Dedifferentiated amniotic fluid mesenchymal stem cell (primary cell): ENCODE data around the gene SH3D19.

ENCODE experiments used
- DNase-seq: peaks from one replicate; pipeline ENCODE4 v3.0.0-alpha.2; 2016; ENCODE audit errors: extremely low spot score

Gene SH3D19

DNA sequence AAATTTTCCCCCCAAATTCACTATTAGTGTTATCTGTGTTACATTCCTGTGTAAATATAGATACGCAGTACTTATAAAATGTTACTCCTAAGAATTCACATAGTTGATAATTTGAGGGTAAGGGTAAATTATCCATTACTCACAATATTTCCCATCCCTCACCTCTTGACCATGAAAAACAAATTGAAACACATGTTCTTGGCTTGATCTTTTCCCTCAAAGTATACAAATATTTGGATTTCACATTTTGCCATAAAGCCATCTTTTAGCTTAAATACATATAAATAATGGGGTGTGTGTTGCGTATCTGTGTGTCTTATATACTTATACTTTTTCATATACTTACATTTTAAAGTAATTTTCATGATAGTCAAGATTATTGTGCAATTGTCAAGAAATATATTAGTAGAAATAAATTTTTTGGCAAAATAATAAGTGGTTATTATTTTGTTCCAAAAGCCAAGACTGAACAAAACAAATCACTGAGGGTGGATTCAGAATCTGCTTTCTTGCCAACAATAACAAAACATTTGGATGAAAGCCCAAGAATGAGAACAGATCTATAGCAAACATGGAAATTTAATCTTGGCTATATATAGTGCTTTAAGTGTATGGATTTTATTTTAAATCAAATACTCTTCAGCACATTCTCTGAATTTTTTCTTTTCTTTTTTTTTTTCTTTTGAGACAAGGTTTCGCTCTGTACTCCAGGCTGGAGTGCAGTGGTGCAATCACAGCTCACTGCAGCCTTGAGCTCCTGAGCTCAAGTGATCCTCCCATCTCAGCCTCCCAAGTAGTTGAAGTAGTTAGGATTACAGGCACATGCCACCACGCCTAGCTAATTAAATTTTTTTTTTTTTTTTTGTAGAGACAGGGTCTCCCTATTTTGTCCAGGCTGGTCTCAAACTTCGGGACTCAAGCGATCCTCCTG is 97.0 kb downstream of the SH3D19 start:
- DNase-seq: peak; percentile 30

DNA sequence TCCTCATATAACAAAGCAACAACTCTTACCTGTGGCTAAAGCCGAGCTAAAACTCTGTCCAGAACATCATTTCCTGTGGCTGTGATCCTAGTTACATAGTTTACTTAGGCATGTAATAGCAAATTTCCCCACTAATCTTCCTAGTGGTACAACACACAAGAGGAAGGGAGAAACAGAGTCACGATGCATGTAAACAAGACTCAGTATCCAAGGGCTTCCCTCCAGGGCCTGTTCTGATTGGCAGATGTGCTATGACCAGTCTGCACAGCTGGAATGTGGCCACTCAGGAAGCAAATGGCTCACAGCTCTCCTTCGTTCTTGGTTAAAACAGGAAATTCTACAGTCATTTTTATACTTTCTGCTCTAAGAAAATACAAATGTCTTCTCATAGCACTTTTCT is 97.7 kb downstream of the SH3D19 start:
- peak; percentile 95 for DNase-seq

DNA sequence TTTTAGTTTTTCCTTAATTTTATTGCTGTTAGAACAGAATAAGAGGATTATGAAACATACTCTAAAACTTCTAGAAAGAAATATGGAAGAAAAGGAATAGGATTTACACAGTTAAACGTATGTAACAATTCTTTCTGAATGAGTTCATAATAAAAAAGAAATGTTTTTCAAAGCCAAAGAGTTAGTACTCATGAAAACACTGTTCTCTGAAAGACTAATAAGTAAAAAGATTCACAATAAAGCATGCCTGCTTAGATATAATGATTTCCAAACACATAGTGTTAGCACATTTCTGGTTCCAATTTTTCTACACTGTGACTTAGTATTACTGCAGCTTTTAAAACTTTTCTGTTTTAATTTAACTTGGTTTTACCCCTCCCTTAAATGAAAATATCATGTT is 98.2 kb downstream of the SH3D19 start:
- DNase-seq: peak; percentile 45

DNA sequence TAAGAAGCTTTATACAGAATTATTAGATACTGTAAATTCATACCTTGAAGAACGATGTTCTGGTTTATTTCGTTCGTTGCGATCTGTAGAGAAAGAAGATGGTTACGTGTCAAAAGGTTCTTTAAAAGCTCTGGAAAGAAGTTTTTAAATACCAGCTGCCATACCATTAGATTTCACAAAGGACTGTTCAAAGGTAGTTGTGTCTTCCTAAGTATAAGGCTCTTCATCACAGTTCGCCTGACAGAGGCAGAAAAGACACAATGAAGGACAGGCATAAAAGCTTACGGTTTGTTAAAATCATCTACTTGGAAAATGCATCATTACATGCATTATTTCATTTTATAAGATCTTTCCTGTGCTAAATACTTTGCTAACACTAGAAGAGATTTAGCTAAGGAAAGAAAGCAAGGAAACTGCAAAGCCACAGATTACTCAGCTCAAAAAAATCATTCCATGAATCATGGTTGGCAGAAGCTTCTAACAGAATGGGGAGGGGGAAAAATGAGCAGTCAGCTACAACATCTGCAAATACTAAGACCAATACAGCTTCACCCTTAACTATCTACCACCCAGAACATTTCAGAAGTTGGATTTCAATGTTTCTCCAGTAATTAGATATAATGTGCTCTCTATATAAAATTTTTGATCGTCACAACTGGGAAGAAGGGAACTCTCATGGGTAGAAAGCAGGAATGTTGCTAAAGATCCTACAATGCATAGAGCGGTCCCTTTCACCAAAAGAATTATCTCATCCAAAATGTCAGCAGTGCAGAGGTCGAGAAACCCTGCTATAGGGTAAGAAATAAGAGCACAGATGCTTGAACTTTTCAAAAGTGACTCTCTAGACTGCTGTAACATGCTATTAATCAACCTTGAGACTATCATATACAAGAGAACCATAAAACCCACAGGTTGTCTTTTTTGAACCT is 99.1 kb downstream of the SH3D19 start:
- DNase-seq: peak; percentile 92

DNA sequence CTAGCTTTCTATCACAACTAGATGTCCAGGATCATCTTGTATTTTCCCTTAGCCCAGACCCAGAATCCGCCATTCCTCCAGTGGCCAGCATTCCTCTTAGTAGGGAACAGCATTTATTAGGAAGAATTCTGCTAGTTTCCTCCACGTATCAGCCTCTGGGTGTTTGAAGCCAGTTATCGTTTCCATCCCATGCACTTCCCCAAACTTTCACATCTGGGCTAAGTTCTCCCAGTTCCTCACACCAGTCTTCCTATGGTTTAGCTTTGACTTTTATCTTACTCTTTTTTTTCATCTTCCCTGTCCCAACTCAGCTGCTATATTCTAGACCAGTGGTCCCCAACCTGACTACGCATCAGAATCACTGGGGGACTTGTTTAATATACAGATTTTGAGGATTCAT is 101.9 kb downstream of the SH3D19 start:
- no peak for DNase-seq

DNA sequence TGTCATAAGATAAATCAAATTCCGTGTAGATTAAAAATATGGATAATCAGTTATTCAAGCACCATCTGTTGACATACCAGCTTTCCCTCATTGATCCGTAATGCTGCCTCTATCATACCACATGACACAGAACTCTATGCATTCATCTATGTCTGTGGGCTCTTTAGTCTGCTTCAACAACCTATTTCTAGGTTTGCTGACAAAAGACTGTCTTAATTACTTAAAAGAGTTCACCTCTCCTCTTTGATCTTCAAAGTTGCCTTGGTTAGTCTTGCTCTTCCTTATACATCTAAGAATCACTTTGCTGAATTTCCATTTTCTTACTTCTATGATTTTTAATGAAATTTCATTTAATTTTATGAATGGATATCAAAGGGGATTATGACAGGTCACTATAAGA is 105.5 kb downstream of the SH3D19 start:
- DNase-seq: no peak

DNA sequence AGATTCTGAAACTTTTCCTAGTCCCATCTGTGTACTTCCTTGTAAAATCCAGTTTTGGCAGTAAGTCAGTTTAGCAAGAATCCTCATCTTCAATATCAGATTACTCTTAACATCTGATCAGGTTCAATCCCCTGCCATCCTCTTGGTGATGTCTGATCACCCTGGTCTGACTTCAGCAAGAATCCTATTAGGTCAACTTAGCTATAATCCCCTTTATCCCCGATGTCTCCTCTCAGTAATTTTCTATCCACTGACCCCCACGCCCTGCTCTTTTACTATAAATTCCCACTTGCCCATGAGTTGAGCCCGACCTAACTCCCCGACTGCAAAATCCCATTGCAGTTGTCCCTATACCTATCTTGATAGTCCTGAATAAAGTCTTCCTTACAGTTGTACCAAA is 106.3 kb downstream of the SH3D19 start:
- DNase-seq: no peak

DNA sequence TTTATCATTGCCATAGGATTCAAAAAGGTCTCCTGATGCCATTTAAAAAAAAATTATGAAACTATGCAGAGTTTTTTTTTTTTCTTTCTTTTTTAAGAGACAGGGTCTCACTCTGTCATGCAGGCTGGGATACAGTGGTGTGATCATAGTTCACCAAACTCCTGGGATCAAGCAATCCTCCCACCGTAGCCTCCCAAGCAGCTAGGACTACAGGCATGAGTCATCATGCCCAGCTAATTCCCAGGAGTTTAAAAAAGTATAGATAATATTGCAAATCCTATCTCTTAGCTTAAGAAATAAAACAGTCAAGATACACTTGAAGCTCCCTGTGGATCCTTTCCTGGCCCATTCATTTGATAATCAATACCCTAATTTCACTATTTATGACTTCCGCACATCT is 107.1 kb downstream of the SH3D19 start:
- DNase-seq: no peak

DNA sequence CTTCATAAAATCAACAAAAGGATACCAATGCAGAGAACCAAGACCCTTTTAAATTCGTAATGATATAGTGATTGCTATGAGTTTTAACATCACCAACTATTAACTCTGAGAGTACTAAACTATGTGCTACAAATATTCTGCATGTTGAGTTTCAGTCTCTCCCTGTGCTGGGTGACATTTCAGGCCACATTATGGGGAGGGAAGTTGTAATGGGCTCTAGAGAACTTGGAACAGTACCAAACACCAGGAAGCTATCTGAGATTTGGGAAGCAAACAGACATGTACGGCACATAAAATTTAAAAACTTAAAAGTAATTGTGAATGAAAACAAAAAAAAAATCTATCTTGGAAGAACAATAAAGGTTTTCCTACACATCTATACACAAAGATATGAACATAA is 108.1 kb downstream of the SH3D19 start:
- DNase-seq: no peak

DNA sequence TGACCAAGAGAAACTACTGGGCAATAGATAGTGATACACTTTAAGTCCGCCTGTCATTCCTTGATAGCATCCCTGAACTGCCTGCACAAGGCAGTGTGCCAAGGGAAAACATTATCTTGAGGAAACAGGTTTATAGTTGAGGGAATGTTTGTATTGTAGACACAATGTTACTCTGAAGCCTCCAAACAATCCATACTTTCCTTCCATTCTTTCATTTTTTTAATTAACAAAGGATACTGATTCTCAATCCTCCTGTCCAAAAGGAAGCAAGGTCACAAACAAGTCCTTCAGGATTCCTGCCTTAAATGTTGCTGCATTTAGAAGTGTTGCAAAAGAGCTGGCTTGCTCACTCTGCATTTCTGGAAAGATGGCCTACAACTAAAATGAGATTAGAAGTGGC is 110.1 kb downstream of the SH3D19 start:
- no peak for DNase-seq

DNA sequence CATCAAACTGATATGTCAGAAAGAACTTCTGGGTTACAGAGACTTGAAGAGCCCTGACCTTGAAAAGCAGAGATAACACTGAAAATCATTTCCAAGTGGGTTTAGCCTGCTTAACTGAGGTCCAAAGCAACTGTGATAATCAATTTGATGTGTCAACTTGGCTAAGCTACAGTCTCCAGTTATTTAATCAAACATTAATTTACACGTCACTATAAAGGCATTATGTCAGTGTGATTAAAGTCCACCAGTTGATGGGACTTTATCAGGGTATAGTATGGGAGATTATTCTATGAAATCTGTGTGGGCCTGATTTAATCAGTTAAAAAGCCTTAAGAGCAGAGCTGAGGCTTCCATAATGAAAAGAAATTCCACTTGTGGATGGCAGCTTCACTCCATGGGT is 117.5 kb downstream of the SH3D19 start:
- no peak for DNase-seq

DNA sequence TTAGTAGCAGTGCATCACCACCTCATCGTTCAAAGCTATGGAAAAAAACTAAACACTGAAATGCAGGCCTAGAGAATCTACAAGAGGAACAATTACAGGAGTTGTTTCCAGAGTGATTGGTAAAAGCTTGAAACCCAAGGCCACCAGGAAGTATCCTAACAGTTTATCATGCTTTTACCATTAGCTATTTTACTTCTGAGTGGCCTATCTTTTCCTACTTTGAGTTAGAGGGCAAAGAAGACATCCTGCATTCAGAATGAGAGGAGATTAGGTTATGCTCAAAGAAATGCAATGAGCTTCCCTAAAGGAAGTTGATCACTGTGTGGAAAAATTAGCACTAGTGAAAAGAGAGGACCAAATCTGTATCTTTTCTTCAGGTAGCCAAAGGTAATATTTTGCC is 118.2 kb downstream of the SH3D19 start:
- no peak for DNase-seq

DNA sequence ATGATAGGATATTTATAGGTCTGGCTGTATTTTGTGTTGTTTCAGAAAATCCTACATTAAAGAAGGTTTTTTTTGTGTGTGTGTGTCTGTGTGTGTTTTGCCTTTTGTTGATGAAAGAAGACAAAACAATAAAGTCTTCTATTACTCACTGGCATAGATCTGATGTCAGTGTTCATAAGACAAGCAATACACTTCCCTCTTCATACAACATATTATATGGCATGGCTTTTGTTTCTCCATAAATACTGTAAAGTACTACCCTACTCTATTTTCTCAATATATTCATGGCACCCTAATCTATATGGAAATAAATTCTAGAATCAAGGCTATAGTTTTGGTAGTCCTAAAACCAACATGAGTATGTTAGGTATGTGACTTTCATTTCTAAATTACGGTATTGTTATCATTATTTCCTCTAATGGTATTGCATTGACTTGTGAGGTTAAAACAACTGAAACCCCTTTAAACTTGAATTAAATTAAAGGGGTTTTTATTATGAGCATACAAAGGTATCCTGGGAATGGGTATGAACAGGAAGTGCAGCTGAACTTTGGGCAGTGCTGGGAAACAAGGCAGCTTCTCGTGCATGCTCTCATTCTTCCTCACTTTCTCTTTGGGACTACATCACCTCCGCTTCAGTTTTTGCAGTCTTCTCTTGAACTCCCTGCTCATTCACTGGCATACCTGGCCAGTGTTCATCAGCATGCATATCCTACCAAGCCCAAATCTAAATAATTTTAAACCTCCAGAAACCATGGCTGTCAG is 119.0 kb downstream of the SH3D19 start:
- DNase-seq: no peak

DNA sequence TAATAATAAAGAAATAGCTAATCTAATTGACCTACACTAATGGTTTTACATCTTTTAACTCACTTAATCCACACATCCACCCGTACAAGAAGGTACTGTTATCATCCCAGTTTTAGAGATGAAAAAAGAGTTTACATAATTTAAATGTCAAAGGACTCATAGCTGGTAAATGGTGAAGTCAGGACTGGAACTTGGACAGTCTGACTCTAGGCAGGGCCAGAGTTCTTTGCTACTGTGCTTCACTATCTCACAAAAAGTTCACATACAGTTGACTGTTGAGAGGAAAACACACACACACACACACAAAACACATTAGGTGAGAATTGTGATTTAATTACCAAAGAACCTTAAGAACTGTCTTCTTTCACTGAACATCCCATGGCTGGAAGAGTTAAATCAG is 119.7 kb downstream of the SH3D19 start:
- DNase-seq: no peak

DNA sequence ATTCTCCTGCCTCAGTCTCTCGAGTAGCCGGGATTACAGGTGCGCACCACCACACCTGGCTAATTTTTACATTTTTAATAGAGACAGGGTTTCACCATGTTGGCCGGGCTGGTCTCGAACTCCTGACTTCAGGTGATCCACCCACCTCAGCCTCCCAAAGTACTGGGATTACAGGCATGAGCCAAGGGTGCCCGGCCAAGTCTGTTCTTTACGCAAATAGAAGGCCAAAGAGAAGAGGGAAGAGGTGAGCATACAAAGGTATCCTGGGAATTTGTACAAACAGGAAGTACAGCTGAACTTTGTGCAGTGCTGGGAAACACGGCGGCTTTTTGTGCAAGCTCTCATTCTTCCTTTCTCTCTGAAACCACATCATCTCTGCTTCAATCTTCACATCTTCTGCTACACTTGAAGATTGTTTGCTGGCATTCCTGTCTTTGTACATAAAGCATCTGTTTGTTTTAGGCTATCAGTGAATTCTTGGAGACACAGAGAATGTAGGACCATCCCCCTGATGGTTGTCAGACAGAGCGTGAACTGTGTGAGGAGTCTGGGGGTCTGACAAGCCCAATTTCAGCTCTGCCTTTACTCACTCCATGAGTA is 120.4 kb downstream of the SH3D19 start:
- no peak for DNase-seq

DNA sequence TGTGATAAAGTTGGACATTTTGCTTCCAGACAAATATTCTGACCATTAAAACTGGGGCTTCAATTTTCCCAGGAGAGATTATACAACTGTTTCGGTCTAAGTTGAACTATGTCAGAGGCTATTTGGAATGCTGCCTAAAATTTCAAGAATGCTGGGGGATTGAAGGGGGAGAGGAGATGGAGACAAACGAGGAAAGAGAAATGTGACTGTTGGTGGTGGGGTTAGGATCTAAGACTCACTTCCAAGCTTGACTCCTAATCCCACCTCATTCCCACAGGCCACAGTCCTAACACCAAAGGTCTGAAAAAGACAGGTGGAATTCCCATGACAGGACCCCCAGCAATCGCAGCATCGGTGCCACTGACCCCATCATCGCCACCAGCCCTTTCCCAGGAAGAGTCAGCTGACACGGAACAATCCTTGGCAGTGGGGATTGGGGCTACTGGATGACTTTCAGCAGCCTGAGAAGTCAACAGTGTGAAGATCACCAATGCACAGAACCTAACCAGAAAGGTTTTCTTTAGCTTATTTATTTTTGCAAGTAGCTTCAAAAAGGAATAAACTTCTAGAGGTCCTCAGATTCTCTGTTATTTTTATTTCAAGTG is 122.5 kb downstream of the SH3D19 start:
- DNase-seq: no peak

DNA sequence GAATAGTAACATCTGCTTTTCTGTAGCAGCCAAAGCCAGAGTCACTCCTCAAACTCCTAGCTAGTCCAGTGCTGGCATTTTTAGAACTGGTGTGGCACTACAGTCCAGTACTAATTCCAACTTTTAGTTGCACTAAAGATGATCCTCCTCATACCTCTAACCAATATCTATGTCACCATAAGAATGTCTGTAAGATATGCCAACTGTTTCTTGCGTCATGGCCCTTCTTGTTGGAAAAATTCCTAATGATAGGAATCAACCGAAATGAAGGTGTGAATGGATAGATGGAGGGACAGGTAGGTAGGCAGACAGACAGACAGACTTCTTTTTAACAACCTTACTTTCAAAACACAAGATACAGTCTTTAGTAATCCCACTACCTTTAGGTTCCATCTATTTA is 123.0 kb downstream of the SH3D19 start:
- DNase-seq: no peak

DNA sequence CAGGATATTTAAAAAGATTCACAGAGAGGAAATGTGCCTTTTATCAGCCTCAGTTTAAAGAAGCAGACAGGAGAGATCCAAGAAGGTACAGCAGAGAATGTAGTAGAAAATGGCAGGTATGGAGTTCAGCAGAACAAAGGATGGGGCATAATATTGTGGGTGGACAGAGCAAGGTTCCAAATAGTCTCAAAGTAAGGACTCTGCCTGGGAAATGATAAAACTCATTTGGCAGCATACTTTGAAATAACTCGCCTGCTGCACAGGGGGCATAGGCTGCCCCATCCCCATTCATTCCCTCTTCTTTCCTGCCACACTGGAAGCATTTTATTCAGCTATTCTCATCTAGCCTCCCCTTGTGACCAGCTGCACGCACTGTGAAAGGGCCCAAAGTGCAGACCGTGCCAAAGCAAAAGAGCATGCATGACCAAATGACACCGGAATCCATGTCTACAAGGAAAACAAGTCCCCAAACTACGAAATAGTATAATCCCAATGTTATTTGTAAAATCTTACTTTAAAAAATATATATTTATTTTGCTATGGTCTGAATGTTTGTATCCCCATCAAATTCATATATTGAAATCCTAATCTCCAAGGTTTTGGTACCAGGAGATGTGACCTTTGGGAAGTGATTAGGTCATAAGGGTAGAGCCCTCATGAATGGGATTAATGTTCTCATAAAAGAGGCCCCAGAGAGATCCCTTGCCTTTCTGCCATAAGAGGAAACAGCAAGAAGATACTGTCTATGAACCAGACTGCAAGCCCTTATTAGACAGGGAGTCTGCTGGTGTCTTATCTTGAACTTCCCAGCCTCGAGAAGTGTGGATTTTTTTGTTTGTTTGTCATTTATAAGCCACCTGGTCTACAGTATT is 125.8 kb downstream of the SH3D19 start:
- DNase-seq: no peak

DNA sequence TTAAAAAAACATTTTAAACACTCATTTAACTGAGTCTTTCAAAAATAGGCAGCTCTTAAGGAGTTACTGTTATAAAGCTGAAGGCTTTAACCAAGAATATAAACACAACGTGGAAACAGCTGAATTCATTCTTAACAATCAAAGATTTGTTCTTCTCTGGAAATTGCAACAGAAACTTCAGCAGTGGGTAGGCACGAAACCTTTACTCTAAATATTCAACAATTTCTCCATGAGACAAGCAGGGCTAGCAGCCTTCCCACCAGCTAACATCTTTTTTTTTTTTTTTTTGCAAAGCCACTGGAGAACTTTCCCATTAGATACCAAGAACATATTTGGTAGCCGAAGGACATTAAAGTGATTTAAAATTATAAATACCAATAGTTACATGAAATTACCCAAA is 126.7 kb downstream of the SH3D19 start:
- DNase-seq: no peak

DNA sequence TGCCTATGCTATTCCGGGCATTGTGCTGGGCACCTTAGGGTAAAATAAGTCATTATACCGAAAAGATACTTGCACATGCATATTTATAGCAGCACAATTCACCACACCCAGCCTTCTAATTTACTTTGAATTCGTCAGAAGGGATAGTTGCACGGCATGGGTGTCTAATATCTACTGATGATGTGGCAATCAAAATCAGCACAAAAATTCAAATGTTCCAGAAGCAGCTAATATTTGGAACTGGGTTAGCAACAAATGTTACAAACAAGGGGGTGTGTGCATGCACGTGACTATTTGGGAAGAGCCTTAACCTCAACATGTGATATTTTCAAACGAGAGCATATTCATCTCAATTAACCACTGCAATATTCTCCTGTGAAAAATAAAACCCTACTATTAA is 128.2 kb downstream of the SH3D19 start:
- no peak for DNase-seq
